ENCODE measurements around the gene BZW2. TPM values are rescaled to one million over a fixed set of nuclear protein-coding genes. Genes with fewer than 3 reads are reported as not detected.

BZW2 gene
- polyA plus RNA-seq, 1 experiment = 54.7 TPM

- Histone ChIP-seq H3K27me3 (ENCODE audit: control insufficient read depth, insufficient read depth, low read length) (no peaks in the 10 kb centered on the region), H3K4me3 (ENCODE audit: low read depth, low read length) (peak overlapping the region; percentile 78), H3K36me3 (ENCODE audit: control insufficient read depth, insufficient read depth, low read length) (no peaks in the 10 kb centered on the region)
- CTCF ChIA-PET = interaction anchor here (0.6 to 1.9 kb wide), 4 partner anchors 10 to 633 kb away, joined by 3 to 5 read pairs (median 3); no protein-coding TSS in a partner anchor
- TF ChIP-seq CTCF (IDR thresholded peaks at IDR 0.05; ENCODE audit: insufficient read depth, low read depth, low read length) = no peak
- POLR2A ChIA-PET = no interaction called here
- no peak for DNase-seq (ENCODE audit: low read depth)
These were observed 108.2 kb downstream of the BZW2 start for GRCh38 chr7:16753932-16754855.

GRCh38 chr7:16754856-16755317 lies 108.9 kb downstream of the BZW2 start:
- DNase-seq (ENCODE audit: low read depth) = no peak
- POLR2A ChIA-PET = no interaction called here
- no peak for TF ChIP-seq CTCF (IDR thresholded peaks at IDR 0.05; ENCODE audit: insufficient read depth, low read depth, low read length)
- no peaks in the 10 kb centered on the region for H3K36me3 ChIP-seq (ENCODE audit: control insufficient read depth, insufficient read depth, low read length)
- H3K27me3 ChIP-seq (ENCODE audit: control insufficient read depth, insufficient read depth, low read length) = no peaks in the 10 kb centered on the region
- H3K4me3 ChIP-seq (ENCODE audit: low read depth, low read length) = no peak overlapping the region
- CTCF ChIA-PET = interaction anchor here (0.7 to 1.9 kb wide), 3 partner anchors 11 to 634 kb away, joined by 3 to 5 read pairs (median 3); no protein-coding TSS in a partner anchor

GRCh38 chr7:16755397-16755796 lies 109.4 kb downstream of the BZW2 start:
- ChIA-PET CTCF (interaction anchor here (1.2 to 1.9 kb wide), 2 partner anchors 11 to 45 kb away, joined by 3 to 5 read pairs; no protein-coding TSS in a partner anchor), POLR2A (no interaction called here)
- H3K36me3 ChIP-seq (ENCODE audit: control insufficient read depth, insufficient read depth, low read length) = no peaks in the 10 kb centered on the region
- H3K27me3 ChIP-seq (ENCODE audit: control insufficient read depth, insufficient read depth, low read length) = no peaks in the 10 kb centered on the region
- no peak for TF ChIP-seq CTCF (IDR thresholded peaks at IDR 0.05; ENCODE audit: insufficient read depth, low read depth, low read length)
- H3K4me3 ChIP-seq (ENCODE audit: low read depth, low read length) = no peak overlapping the region
- DNase-seq (ENCODE audit: low read depth) = no peak

Other genes with a start within 250 kb of the BZW2 start
- gene CRPPA, start 224.6 kb upstream of the BZW2 start, polyA plus RNA-seq (2011; rRNA removed) = 0.39 and 0.78 TPM in 2 replicates
- gene SOSTDC1, start 180.4 kb upstream of the BZW2 start, polyA plus RNA-seq (2011; rRNA removed) = not detected in 2 replicates
- gene LRRC72, start 119.4 kb upstream of the BZW2 start, polyA plus RNA-seq (2011; rRNA removed) = not detected in 2 replicates
- 14.7 and 26.4 TPM in 2 replicates for gene ANKMY2, start 427 bp upstream of the BZW2 start, polyA plus RNA-seq (2011; rRNA removed)
- 4.6 and 12.6 TPM in 2 replicates for gene TSPAN13, start 107.6 kb downstream of the BZW2 start, polyA plus RNA-seq (2011; rRNA removed)
- not detected in 2 replicates for gene AGR2, start 158.8 kb downstream of the BZW2 start, polyA plus RNA-seq (2011; rRNA removed)
- not detected in 2 replicates for gene AGR3, start 235.8 kb downstream of the BZW2 start, polyA plus RNA-seq (2011; rRNA removed)

Data from BJ (cell line).